HG03039 (cell line): Measurements from ENCODE around the gene CREB5.
"Not testable (repeated sequence)": the region's sequence is repeated elsewhere in the genome, so short reads cannot be mapped to it uniquely, and the experiment has no call there.

Experiments
- ATAC-seq: cut with Tn5 transposase; IDR thresholded peaks from one replicate; pipeline ENCODE4 v1.9.1; 2021; ENCODE audit warnings: mild to moderate bottlenecking, moderate library complexity; ENCODE audit not compliant: unreplicated experiment

CREB5 gene

GRCh38 chr7:28759475-28759971 is 347.2 kb downstream of the CREB5 start:
- ATAC-seq = no peak

GRCh38 chr7:28761505-28761904 is 349.2 kb downstream of the CREB5 start:
- no peak for ATAC-seq

GRCh38 chr7:28762651-28763050 is 350.3 kb downstream of the CREB5 start:
- ATAC-seq = no peak

- ATAC-seq = no peak
These were observed 354.0 kb downstream of the CREB5 start for GRCh38 chr7:28766359-28766758.

- ATAC-seq = no peak
These were observed 355.0 kb downstream of the CREB5 start for GRCh38 chr7:28767356-28767755.

- ATAC-seq = no peak
These were observed 356.3 kb downstream of the CREB5 start for GRCh38 chr7:28768577-28769147.

- no peak for ATAC-seq
These were observed 359.7 kb downstream of the CREB5 start for GRCh38 chr7:28771906-28772622.

GRCh38 chr7:28773423-28774145 is 361.3 kb downstream of the CREB5 start:
- ATAC-seq = no peak

- no peak for ATAC-seq
These were observed 362.1 kb downstream of the CREB5 start for GRCh38 chr7:28774261-28774988.

- no peak for ATAC-seq
These were observed 364.3 kb downstream of the CREB5 start for GRCh38 chr7:28776463-28777157.

- no peak for ATAC-seq
These were observed 366.5 kb downstream of the CREB5 start for GRCh38 chr7:28778786-28779185.

GRCh38 chr7:28779954-28780353 is 367.6 kb downstream of the CREB5 start:
- ATAC-seq = no peak

- ATAC-seq = no peak
These were observed 370.0 kb downstream of the CREB5 start for GRCh38 chr7:28782362-28782761.

- no peak for ATAC-seq
These were observed 372.0 kb downstream of the CREB5 start for GRCh38 chr7:28784171-28784902.

- ATAC-seq = no peak
These were observed 373.0 kb downstream of the CREB5 start for GRCh38 chr7:28785041-28785995.

- ATAC-seq = not testable (repeated sequence)
These were observed 373.8 kb downstream of the CREB5 start for GRCh38 chr7:28786156-28786555.

- no peak for ATAC-seq
These were observed 374.8 kb downstream of the CREB5 start for GRCh38 chr7:28787106-28787505.

- ATAC-seq = no peak
These were observed 378.1 kb downstream of the CREB5 start for GRCh38 chr7:28790467-28790866.

GRCh38 chr7:28792858-28793257 is 380.5 kb downstream of the CREB5 start:
- ATAC-seq = no peak
